HG03280 (cell line): Measurements from ENCODE around the gene ADAM12.
A peak's percentile ranks its signal among the peaks of the same experiment; 100 is the strongest.

Experiments
- ATAC-seq: cut with Tn5 transposase; IDR thresholded peaks from one replicate; pipeline ENCODE4 v1.9.1; 2021; ENCODE audit warnings: mild to moderate bottlenecking, moderate library complexity; ENCODE audit not compliant: unreplicated experiment

The ADAM12 gene

GRCh38 chr10:126127481-126128029 lies 260.7 kb downstream of the ADAM12 start:
- no peak for ATAC-seq

- no peak for ATAC-seq
These were observed 261.4 kb downstream of the ADAM12 start for GRCh38 chr10:126126866-126127265.

- no peak for ATAC-seq
These were observed 262.3 kb downstream of the ADAM12 start for GRCh38 chr10:126126023-126126422.

- no peak for ATAC-seq
These were observed 263.5 kb downstream of the ADAM12 start for GRCh38 chr10:126124668-126125349.

- no peak for ATAC-seq
These were observed 264.2 kb downstream of the ADAM12 start for GRCh38 chr10:126124046-126124445.

GRCh38 chr10:126123466-126123865 lies 264.8 kb downstream of the ADAM12 start:
- no peak for ATAC-seq

- ATAC-seq: no peak
These were observed 265.4 kb downstream of the ADAM12 start for GRCh38 chr10:126122881-126123280.

- ATAC-seq: no peak
These were observed 268.7 kb downstream of the ADAM12 start for GRCh38 chr10:126119599-126119998.

GRCh38 chr10:126118476-126118875 lies 269.8 kb downstream of the ADAM12 start:
- ATAC-seq: no peak

- ATAC-seq: no peak
These were observed 271.1 kb downstream of the ADAM12 start for GRCh38 chr10:126117196-126117595.

GRCh38 chr10:126115886-126116285 lies 272.4 kb downstream of the ADAM12 start:
- no peak for ATAC-seq

- ATAC-seq: no peak
These were observed 273.3 kb downstream of the ADAM12 start for GRCh38 chr10:126114884-126115555.

GRCh38 chr10:126111516-126111915 lies 276.8 kb downstream of the ADAM12 start:
- ATAC-seq: no peak

- no peak for ATAC-seq
These were observed 277.6 kb downstream of the ADAM12 start for GRCh38 chr10:126110489-126111180.

- no peak for ATAC-seq
These were observed 278.4 kb downstream of the ADAM12 start for GRCh38 chr10:126109893-126110292.

- no peak for ATAC-seq
These were observed 279.6 kb downstream of the ADAM12 start for GRCh38 chr10:126108693-126109092.

GRCh38 chr10:126104767-126105166 lies 283.5 kb downstream of the ADAM12 start:
- no peak for ATAC-seq

- no peak for ATAC-seq
These were observed 285.6 kb downstream of the ADAM12 start for GRCh38 chr10:126102636-126103035.

- peak; percentile 81 for ATAC-seq
These were observed 286.5 kb downstream of the ADAM12 start for GRCh38 chr10:126101736-126102135.

- no peak for ATAC-seq
These were observed 287.0 kb downstream of the ADAM12 start for GRCh38 chr10:126101325-126101724.

GRCh38 chr10:126099366-126099765 lies 288.9 kb downstream of the ADAM12 start:
- no peak for ATAC-seq

- no peak for ATAC-seq
These were observed 290.1 kb downstream of the ADAM12 start for GRCh38 chr10:126098226-126098581.
